Muscle layer of colon (tissue), 2 donors: ENCODE measurements around the gene BLTP3B.

Experiments
- H3K27ac ChIP-seq: one replicate; pipeline ENCODE4 v1.7.0; 2013; ENCODE audit warnings: low read depth, mild to moderate bottlenecking, low read length, moderate library complexity
- H3K27me3 ChIP-seq, 2 donors: one replicate each; pipeline ENCODE4 v1.7.0; 2013; ENCODE audit warnings: low read length in 2 of 2, mild to moderate bottlenecking in 2 of 2; ENCODE audit not compliant: insufficient read depth in 2 of 2, control insufficient read depth in 1 of 2
- H3K36me3 ChIP-seq: one replicate; pipeline ENCODE4 v1.7.0; 2013; ENCODE audit warnings: mild to moderate bottlenecking, low read length; ENCODE audit not compliant: insufficient read depth
- H3K4me1 ChIP-seq: one replicate; pipeline ENCODE4 v1.7.0; 2013; ENCODE audit warnings: mild to moderate bottlenecking, low read length; ENCODE audit not compliant: insufficient read depth
- H3K4me3 ChIP-seq, 2 donors: one replicate each; pipeline ENCODE4 v1.7.0; 2013; ENCODE audit warnings: low read length in 2 of 2, low read depth in 1 of 2, mild to moderate bottlenecking in 1 of 2, moderate library complexity in 1 of 2
- H3K9ac ChIP-seq: one replicate; pipeline ENCODE4 v1.7.0; 2013; ENCODE audit warnings: low read length
- H3K9me3 ChIP-seq: one replicate; pipeline ENCODE4 v1.7.0; 2013; ENCODE audit warnings: mild to moderate bottlenecking, low read length
- donor health status: abdominal sarcoma.
- donor health status: Adenocarcinoma of cecum.

The BLTP3B gene

DNA sequence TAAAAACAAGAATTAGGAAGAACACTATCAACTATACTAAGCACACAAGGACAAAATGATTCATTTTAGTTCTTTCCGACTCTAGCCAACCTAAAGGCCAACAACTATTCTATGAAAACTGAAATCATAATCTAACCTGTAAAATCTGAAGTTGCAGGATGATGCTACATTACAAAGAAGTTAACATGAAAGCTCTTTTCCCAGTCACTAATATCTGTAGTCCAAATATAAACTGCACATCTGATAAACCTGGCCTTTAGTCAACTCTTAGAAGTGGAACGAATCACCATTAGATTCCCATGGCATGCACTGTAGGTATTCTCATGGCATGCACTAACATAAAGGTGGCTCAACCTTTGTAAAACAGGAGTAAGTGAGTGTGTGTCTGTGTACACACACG, 41.7 kb downstream of the BLTP3B start:
- H3K9me3 ChIP-seq = no peaks in the 10 kb centered on the region
- no peak overlapping the region for H3K4me3 ChIP-seq
- peaks cover 7% of the 10 kb centered on the region for H3K36me3 ChIP-seq
- H3K9ac ChIP-seq = no peak overlapping the region
- no peaks in the 10 kb centered on the region for H3K4me1 ChIP-seq
- H3K27ac ChIP-seq = no peak overlapping the region
- H3K27me3 ChIP-seq = no peaks in the 10 kb centered on the region
